Central memory CD4-positive, alpha-beta T cell (primary cell): ENCODE measurements around the gene CHKB.
"Not testable (repeated sequence)": the region's sequence is repeated elsewhere in the genome, so short reads cannot be mapped to it uniquely, and the experiment has no call there.

Experiments used
- DNase-seq: peaks from one replicate; pipeline ENCODE4 v3.0.0; 2022
- total RNA-seq, 3 experiments: gene quantifications; one replicate each; lab custom pipeline; 2026; lab: John Stamatoyannopoulos, UW

The CHKB gene, protein sequence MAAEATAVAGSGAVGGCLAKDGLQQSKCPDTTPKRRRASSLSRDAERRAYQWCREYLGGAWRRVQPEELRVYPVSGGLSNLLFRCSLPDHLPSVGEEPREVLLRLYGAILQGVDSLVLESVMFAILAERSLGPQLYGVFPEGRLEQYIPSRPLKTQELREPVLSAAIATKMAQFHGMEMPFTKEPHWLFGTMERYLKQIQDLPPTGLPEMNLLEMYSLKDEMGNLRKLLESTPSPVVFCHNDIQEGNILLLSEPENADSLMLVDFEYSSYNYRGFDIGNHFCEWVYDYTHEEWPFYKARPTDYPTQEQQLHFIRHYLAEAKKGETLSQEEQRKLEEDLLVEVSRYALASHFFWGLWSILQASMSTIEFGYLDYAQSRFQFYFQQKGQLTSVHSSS
- total RNA-seq, result 1.5 to 4.4 (median 1.8) reads per million in 3 experiments

DNA sequence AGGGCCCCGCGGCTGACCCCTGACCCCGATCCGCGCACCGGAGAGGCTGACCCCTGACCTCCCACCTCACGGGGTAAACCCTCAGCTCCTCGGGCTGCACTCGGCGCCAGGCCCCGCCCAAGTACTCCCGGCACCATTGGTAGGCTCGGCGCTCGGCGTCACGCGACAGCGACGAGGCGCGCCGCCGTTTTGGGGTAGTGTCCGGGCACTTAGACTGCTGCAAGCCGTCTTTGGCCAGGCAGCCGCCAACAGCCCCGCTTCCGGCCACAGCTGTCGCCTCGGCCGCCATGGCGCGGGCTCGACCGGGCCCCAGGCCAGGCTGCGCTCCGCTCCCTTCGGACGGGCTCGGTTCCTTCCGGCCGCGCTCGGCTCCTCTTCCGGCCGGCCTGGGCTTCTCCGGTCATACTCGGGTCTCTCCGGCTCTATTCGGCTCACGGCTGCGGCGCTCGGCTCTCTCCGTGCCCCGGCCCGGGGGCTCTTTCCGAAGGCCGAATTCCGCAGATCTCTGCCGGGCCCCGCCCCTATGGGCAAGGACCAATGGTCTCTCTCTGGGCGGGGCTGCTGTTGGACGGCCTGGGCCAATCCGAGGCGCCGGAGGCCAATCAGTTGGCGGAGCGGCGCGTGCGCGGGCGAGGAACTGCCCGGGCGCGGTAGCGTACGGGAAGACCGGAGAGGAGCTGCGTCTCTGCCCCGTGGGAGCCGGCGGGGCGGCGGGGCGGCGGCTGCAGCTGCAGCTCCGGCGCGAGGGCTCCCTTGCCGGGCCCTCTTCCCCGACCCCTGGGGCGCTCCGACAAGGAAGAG, at the start of gene CHKB:
TSS of gene CHKB (minus strand) at position 357 of the 801 bp plus-strand sequence. CDS start at position 289, 68 bp downstream.
- peak; percentile 99 for DNase-seq

DNA sequence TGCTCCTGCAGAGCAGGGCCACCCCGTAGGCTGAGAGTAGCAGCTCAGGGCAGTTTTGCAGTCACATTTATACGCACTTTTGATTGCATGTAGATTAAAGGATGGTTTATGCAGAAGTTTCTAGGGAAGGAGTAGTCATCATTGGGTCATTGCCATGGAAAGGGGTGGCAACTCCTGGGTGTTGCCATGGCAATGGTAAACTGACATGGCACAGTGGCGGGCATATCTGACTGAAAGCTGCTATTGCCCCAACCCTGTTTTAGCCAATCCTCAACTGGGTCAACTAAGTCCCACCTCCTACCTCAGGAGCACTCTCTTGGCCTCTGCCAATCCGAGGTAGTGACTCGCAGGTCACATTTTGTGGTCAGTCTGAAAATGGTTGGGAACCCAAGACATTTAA, 47.7 kb upstream of the CHKB start:
- DNase-seq, result no peak

DNA sequence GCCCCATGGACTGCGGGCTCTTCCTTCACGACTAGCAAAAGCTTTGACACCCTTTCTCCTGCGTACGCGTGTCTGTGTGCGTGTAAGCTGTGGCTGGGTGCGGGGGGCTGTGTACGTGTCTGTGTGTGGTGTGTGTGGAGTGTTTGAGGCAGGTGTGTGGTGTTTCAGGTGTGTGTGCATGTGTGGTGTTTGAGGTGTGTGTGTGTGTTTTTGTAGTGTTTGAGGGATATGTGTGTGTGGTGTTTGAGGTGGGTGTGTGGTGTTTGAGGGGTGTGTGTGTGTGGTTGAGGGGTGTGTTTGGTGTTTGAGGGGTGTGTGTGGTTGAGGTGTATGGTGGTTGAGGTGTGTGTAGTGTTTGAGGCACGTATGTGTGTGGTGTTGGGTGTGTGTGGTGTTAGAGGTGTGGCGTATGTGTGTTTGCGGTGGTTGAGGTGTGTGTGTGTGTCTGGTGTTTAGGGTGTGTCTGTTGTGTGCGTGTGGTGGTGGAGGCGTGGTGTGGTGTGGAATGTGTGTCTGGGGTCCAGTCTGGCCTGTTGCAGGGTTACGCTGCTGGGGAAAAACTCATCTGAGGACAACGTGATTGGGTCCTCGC, 46.0 kb upstream of the CHKB start:
- no peak for DNase-seq

DNA sequence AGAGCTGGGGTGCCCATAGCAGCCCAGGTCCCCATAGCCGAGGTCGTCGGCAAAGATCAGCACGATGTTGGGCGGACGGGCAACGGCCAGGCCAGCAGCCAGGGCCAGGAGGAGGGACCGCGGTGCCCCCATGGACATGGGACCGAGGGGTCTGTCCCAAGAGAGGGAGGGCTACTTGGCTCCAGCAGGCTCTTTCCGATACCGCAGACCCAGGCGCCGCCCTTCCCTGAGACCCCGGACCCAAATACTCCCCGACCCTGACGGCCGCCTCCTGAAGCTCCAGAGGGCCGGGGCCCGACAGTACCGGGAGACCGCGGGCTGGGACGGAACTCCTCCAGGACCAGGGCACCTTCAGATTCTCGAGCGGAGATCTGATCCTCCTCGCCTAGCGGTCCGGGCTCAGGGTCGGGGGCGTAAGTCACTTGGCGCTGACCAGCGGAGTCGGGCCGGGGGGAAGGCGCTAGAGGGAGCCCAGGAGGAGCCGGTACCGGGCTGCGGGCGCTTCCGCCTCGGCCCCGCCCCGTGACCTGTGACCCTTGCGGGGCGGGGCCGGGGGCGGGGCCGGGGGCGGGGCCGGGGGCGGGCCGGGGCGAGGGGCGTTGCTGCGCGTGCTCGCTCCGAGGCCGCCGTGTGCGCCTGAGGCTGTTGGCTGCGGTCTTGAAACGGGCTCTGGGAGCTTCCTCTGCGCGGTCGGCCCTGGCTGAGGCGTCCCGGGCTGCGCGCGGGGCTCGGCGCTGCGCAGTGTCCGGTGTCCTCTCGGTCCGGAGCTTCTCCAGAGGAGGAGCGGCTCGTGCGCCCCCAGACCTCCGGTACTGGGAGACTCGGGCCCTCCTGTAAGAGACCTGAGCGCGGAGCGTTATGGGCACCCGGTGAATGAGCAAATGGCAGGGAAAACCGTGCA, 45.2 kb upstream of the CHKB start, which contains the start of gene ARSA:
TSS of gene ARSA (minus strand) at position 511 of the 901 bp plus-strand sequence. CDS start at position 138, 373 bp downstream.
- DNase-seq, result peak; percentile 79

DNA sequence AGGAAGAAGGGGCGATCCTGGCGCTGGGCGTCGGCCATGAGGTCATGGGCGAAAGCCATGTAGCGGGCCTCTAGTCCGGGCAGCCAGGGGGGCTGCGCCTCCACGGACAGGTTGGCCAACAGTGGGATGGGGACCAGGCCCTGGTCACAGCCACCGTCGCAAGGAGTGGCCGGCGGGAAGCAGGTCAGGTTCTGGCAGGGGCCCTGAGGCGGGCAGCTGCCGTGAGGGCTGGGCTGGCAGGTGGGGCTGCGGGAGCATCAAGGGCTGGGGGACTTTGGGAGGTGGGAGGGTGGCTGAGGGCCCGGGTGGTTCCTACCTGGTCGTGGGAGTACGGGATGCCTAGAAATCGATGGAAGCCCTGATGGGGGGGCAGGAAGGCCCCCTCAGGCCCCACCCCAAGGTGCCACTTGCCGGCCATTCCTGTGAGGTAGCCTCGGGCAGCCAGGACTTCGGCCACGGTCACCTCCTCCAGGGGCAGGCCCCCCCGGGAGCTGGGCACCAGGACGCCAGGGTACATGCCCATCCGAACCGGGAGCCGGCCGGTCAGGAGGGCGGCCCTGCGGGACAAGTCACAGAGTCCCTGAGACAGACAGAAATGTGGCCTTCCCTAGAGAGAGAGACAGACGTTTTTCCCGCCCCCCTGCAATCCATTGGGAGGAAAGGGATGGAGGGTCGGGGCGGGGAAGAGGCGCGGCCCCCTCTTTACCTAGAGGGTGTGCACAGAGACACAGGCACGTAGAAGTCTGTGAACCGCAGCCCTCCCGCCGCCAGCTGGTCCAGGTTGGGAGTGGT, 44.4 kb upstream of the CHKB start:
- DNase-seq, result no peak

DNA sequence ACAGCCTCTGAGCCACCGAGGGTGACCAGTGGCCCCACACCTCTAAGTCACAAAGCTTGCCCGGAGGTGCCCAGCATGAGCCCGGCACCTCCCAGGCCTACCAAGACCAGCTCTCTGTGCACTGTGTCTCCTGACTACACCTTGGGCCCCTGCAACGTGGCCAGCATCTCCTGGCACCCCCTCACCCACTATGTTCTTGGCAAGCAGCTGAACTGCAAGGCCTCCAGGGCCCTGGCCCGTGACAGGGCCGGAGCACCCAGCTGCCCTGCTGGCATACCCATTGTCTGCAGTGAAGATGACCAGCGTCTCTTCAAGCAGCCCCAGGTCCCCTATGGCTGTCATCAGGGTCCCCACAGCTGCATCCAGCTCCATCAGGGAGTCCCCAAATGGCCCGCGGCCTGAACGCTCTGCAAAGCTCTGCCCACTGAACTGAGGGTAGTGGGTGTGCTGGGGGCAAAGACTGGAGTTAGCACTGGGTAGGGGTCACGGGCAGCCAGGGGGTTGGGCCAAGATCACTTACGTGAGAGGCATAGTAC, 43.7 kb upstream of the CHKB start:
- no peak for DNase-seq

DNA sequence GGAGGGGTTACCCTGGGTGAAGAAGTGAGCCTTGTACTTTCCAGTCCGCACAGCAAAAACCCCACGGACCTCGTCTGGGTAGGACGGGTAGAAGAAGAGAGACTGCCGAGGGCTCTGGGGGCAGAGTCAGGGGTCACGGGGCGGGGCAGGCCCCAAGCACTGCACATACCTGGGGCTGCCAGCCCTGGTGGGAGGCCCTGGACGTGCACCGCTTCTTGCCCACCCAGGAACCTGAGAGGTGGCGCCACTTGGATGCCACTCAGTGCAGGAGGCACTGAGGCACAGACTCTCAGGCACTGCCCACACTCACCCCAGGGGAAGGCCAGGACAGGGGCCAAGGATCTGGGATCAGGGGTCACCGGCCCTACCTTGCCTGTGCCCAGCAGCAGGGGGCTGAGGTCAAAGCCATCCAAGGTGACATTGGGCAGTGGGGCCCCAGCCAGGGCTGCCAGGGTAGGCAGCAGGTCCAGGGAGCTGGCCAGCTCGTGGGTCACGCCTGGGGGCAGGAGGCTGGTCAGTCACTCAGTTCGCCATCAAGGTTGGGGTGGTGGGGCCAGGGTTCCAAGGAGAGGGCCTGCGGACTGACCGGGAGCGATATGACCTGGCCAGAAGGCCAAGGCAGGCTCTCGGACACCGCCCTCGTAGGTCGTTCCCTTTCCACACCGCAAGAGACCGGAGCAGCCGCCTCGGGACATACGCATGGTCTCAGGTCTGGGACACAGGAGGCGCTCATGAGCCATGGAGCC, 43.1 kb upstream of the CHKB start:
- no peak for DNase-seq

DNA sequence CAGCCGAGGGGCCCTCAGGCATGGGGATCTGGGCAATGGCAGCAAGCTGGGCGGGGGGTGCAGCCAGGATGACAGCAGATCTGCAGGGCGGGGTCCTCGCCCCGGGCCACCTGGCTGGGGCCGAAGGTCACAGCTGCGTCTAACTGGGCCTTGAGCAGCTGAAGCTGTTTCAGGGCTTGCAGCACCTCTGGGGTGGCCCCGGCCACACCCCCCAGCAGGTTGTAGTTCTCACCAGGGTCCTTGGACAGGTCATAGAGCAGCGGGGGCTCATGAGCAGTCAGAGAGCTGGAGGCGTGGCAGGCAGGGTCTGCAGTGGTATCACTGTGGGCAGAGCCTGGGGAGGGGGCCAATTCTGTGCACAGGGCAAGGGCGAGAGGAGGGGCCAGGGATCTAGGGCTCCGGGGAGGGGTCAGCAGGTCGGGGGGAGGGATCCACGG, 42.5 kb upstream of the CHKB start:
- DNase-seq, result no peak

DNA sequence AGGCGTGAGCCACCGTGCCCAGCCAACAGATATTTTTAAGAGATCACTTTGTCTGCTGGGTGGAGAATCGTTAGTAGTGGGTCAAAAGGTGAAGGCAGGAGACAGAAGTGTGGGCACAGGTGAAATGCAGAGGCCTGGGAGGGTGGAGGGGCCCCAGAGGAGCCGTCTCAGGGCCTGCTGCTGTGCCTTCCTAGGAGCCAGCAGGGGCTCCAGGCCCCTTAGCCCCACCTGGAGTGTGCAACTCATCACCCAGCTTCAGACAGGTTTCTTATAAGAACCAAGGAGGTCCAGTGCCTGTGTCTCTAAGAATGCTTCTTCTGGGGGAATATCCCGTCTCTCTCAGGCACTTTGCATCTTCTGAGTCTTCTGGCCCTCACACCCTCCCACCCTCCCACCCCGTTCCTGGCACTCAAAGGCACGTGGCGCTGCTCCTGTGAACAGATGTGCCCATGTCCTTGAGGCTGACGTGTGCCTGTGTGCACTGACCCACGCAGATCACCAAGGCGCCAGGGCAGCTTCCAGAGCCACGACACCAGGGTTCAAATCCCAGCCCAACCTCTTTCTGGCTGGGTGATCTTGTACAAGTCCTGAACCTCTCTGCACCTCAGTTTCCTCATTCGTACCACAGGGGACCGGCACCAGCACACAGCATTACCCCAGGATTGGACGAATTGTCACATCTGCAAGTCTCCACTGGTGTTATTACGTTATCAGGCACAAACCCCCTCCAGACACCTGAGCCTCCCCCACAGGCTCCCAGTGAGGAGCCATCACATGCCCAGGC, 41.9 kb upstream of the CHKB start:
- no peak for DNase-seq

DNA sequence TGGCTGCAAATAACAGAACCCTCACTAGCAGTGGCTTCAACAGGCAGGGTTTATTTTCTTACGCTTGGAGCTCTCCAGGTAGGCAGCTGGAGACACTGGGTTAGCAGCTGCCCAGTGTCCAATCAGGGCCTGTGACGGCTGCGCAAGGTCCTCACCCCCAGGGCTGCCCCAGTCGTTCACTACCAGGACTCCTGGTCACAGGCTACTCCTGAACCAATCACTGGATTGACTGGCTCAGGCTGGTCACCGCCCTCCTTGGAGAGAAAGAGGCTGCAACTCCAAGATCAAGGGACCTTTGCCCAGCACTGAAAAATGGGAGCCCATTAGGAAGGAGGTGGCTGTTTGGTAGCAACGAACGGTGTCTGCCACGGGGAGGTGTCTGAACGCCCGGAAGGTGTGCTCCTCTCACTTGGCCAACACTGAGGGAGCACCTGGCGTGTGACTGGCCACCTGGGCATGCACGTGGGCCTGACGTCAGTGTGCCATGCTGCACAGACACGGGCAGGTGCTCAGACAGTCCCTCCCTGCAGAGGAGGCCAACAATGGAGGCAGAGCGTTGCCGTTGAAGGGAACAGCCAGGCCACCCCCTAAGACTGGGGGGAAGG, 40.2 kb upstream of the CHKB start:
- no peak for DNase-seq

DNA sequence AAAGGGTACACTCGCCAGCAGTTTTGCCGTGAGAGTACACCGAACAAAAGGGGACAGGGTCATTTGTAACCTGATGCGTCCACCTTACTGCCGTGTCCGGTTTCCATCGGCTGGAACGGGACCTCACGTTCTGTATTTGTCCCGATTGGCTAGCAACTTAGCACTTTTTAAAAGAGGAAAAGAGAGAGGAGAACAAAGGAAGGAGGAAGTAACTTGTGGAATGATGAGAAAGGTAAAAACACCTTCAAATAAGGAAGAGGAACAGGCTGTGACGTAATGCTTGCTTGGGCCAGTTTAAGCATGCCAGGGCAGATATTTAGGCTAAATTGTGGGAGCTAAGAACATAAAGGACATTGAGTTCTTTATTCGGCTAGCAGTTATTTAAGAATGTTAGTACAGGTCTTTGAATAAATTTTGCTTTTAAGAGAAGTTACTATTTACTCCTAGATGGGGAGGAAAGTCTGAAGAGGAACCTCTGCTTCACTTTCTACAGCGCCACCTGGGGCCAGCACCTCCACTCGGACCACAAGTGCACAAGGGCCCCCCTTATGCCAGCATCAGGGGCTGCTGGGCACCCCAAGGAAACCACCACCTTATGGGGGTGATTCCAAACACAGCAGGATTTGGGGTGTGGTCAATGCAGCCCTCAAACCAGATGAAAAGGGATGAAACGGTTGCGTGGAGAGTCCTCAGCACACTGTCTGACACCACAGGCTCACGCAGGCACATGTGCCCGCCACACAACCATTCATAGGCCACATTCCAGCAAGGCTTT, 39.5 kb upstream of the CHKB start:
- peak; percentile 20 for DNase-seq

DNA sequence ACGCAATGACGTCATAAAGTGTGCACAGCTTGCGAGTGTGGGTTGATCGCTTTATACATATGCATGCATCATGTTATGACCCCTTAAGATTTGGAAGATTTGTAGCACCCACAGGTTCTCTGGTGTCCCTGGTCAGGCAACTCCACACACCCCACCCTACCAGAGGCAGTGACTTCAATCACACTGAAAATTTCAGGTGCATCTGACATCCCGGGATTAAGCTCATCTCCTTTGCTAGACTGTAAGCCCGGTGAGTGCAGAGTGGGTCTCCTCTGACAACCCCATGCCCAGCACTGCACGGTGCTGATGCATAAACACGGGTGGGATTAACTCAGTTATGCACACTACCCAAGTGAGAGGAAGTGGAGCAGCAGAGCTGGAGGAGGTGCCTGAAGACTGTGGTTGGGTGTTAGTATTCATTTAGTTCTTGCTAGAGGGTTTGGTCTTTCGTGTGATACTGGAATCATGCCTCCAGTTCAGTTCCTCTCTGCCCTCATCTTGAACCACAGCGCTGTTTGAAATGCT, 38.8 kb upstream of the CHKB start:
- DNase-seq, result peak; percentile 66

DNA sequence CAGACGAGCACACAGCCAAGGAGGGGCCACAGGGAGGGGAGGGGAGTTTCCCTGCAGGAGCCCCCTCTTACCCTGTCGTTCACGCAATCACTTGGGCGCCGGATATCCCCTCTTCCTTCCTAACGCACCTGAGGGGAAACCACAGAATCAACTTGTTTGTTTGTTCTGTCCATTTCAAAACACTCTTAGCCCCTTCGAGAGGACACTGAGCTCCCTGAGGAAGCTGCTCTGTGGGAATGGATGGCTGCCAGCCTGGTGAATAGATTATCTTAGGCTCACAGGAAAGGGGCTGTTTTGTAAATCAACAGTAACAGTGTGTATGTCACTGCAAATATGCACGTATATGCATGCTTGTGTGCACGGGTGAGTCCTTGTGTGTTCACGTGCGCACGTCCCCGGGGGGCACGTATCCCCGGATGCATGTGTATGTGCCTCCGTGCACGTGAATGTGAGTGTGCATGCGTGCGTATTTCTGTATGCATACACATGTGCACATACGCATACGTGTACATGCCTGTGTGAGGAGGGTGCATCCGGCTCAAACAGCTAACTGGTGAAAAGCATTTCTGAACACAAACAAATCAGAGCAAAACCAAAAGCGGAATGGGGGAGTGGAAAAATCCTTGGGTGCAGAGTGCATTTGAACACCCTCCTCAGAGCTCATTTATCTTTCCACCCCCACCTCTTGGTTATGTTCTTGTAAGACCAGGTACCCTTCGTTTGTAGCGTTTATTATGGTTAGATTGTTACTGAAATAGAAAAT, 38.1 kb upstream of the CHKB start:
- DNase-seq, result peak; percentile 81

DNA sequence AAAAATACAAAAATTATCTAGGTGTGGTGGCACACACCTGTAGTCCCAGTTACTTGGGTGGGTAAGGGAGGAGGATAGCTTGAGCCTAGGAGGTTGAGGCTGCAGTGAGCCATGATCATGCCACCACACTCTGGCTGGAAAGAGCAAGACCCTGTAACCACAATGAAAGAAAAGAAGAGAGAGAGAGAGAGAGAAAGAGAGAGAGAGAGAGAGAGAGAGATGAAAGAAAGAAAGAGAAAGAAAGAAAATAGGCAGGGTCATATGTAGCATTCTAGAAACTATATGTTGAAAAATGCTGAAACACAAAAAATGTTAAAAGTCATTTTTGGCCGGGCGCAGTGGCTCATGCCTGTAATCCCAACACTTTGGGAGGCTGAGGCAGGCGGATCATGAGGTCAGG, 31.6 kb upstream of the CHKB start:
- not testable (repeated sequence) for DNase-seq

DNA sequence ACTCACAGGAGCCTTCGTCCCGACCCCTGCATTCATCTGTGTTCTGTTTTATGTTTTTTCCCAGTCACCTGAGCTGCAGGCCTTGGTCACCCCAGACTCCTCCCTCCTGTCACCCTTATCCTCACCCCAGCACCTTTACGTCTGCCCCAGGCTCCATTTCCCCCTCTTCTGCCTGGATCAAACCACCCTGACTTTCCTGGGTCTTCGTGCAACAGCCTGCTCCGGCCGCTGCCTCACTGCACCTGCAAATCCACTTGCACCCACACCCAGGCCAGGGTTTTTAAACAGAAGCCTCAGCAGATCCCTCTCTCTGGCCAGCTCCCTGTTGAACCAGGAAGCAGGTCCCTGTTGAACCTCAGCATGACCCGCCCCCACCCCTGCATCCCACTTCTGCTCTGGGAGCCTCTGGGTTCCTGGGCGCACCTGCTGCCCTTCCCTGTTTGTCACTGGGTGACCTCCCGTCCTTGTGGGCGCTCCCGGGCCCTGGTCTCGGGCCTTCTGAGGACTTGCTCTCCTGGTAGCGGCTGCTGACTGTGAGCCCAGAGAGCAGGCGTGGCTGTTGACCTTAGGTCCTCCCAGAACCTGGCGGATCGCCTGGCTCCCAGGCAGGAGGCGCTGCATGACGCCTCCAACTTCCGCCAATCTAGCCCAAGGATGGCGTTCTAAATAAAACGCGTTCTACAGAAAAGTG, 30.8 kb upstream of the CHKB start:
- no peak for DNase-seq

DNA sequence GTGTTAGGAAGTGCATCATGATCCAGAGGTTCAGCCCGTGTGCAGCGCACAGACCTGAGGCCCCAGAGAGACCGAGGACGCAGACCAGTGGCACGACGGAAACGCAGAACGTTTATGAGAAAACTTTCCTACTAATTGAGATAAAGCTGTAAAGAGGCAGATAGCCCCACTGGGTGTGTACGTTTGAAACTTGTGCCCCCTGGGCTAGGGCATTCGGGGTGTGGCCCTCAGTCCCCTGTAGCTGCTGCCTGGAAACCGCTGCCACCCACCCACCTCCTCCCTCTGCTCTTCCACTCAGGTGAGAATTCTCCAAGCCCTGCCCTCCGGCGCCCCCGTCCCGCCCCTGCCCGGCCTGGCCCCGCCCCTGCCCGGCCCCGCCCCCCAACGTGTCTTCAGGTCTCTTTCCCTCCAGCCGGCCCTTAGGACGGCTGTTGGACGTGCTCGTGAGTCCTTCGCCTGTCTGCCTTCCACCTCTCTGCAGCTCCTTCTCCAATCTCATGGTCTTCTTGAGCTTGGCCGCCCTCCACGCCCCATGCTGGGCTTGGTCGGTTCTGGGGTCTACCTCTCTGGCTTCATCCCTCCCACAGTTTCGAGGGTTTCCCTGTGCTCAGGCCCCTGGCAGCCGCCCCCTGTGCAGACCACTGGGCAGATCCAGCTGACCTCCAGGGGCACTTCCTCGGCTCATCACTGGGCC, 30.0 kb upstream of the CHKB start:
- DNase-seq, result no peak
